Duodenal mucosa (tissue), 2 donors: Measurements from ENCODE around the gene DLGAP4.

Source experiments
- H3K27ac ChIP-seq: one replicate; pipeline ENCODE4 v1.7.0; 2013; ENCODE audit warnings: low read depth, low read length
- H3K27me3 ChIP-seq, 2 donors: one replicate each; pipeline ENCODE4 v1.7.0; 2013; ENCODE audit warnings: low read length in 2 of 2, control low read depth in 1 of 2; ENCODE audit not compliant: insufficient read depth in 2 of 2, control insufficient read depth in 1 of 2
- H3K36me3 ChIP-seq, 2 donors: one replicate each; pipeline ENCODE4 v1.7.0; 2013; ENCODE audit warnings: low read length in 2 of 2, control low read depth in 1 of 2; ENCODE audit not compliant: insufficient read depth in 2 of 2, control insufficient read depth in 1 of 2
- H3K4me1 ChIP-seq, 2 donors: one replicate each; pipeline ENCODE4 v1.7.0; 2013; ENCODE audit warnings: low read length in 2 of 2, control low read depth in 1 of 2; ENCODE audit not compliant: insufficient read depth in 2 of 2, control insufficient read depth in 1 of 2
- H3K4me3 ChIP-seq, 2 donors: one replicate each; pipeline ENCODE4 v1.7.0; 2013; ENCODE audit warnings: low read length in 2 of 2, low read depth in 1 of 2
- H3K9ac ChIP-seq, 2 donors: one replicate each; pipeline ENCODE4 v1.7.0; 2013; ENCODE audit warnings: low read length in 2 of 2, low read depth in 1 of 2
- H3K9me3 ChIP-seq, 2 donors: one replicate each; pipeline ENCODE4 v1.7.0; 2013; ENCODE audit warnings: low read length in 2 of 2, control low read depth in 1 of 2; ENCODE audit not compliant: control insufficient read depth in 1 of 2

DLGAP4 gene

DNA sequence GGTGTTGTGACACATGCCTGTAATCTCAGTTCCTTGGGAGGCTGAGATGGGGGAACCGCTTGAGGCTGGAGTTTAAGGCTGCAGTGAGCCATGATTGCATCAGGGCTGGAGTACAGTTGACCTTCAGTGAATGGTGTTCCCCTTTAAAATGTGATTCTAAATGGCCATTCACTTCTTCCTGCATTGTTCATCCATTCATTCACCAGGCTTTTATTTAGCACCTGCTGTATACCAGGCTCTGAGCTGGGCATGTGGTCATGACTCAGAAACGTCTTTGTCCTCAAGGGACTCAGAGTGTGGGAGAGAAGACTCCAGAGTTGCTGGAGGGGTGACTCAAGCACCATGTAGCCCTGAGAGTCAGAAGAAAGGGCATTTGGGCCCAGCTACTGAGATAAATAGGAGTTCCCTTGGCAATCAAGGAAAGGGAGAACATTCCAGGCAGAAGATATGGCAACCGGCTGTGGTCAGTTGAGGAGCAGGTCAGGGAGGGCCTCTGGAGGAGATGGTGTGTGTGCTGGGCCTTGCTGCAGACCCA lies 101.1 kb downstream of the DLGAP4 start:
- H3K27me3 ChIP-seq, result no peaks in the 10 kb centered on the region
- no peaks in the 10 kb centered on the region for H3K9me3 ChIP-seq
- no peak overlapping the region for H3K4me3 ChIP-seq
- H3K9ac ChIP-seq, result no peak overlapping the region
- H3K27ac ChIP-seq, result no peak overlapping the region
- H3K36me3 ChIP-seq, result no peaks in the 10 kb centered on the region
- no peaks in the 10 kb centered on the region for H3K4me1 ChIP-seq

DNA sequence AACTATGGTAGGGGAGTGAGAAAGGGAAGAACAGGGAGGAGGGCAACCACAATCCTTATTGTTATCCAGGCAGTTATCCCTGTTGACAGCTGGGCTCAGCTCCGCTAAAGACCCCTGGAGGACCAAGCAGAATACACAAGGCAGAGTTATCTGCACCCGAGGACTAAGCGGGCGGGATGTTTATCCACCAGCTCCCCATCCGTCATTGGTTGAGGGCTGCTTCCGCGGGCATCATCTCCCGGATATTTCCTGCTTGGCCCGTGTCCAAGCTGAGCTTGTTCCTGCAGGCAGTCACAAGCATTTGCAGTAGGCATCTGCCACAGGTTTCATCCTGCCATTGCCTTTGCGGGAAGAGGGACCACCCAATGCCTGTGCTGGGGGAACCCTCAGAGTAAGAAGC lies 102.1 kb downstream of the DLGAP4 start:
- H3K27ac ChIP-seq, result no peak overlapping the region
- no peaks in the 10 kb centered on the region for H3K36me3 ChIP-seq
- no peaks in the 10 kb centered on the region for H3K9me3 ChIP-seq
- H3K9ac ChIP-seq, result no peak overlapping the region
- no peaks in the 10 kb centered on the region for H3K27me3 ChIP-seq
- no peaks in the 10 kb centered on the region for H3K4me1 ChIP-seq
- H3K4me3 ChIP-seq, result no peak overlapping the region

DNA sequence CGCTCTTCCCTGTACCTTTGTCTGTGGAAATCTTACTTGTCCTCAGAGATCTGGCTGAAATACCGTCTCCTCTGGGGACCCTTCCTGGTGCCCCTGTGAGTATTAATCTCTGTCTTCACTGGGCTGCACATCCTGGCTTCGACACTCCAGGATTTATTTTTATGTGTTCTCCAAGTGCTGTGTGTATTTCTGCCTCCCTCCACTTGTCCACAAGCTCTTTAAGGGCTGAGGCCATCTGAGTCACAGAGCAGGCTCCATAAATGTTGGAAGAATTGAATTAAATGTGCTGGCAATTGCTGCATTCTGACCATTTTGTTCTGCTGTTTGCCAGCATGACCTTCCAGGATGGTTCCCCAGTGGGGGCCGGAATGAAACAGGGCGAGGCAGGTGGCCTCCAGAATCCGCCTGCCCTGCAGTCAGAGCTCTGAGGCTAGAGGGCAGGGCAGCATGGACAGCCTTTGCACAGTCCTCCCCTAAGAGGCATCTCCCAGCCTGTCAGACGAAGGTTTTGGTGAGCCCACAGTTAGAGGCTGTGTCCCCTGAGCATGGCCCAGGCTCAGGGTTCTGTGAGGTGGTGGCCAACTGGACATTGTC lies 105.8 kb downstream of the DLGAP4 start:
- H3K9me3 ChIP-seq, result no peaks in the 10 kb centered on the region
- no peaks in the 10 kb centered on the region for H3K4me1 ChIP-seq
- no peak overlapping the region for H3K27ac ChIP-seq
- no peaks in the 10 kb centered on the region for H3K36me3 ChIP-seq
- no peaks in the 10 kb centered on the region for H3K27me3 ChIP-seq
- no peak overlapping the region for H3K4me3 ChIP-seq
- no peak overlapping the region for H3K9ac ChIP-seq

DNA sequence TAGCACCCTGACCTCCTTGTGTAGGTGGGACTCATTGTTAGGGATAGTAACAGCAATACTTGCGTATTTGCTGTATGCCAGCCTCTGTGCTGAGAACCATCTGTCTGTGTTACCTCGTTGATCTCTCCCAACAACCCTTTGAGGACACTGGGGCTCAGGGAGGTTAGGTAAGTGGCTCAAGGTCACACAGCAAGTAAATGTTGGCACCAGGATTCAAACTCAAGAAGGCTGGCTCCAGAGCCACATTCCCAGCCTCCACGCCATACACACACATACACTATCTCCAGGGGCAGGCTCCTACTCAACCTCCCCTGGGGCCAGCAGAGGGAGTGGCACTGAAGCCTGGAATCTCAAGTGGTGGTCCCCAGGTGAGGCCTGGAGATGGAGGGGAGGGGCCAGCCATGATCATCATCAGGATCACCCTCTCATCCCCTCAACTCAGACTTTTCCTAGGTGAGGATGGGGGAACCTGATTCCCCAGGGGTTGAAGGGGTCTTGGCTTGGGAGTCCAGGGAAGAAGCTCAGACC lies 109.4 kb downstream of the DLGAP4 start:
- Histone ChIP-seq H3K27me3 (peaks cover 0 to 3% of the 10 kb centered on the region in 2 donors), H3K27ac (no peak overlapping the region), H3K9ac (no peak overlapping the region), H3K4me3 (no peak overlapping the region), H3K36me3 (no peaks in the 10 kb centered on the region), H3K4me1 (no peaks in the 10 kb centered on the region), H3K9me3 (no peaks in the 10 kb centered on the region)

DNA sequence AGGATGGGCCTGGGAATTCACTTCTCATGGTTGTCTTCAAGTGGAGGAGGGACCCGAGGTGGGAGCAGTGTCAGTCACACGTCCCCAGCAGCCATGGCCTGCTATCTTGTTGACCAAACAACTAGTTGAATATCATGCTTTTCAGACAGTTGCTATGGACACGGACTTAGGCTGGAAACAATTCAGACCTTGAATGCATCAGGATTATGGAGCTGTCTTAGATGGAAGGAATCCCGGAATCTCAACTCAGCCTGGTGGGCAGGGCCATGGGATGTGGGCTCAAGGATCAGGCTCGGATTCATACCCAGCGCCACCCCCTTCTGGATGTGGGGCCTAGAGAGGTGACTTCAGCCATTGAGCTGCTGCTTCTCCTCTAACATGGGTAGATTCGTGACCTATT lies 112.6 kb downstream of the DLGAP4 start:
- Histone ChIP-seq H3K4me3 (no peak overlapping the region), H3K9me3 (no peaks in the 10 kb centered on the region), H3K36me3 (no peaks in the 10 kb centered on the region), H3K9ac (no peak overlapping the region), H3K4me1 (no peaks in the 10 kb centered on the region), H3K27ac (no peak overlapping the region), H3K27me3 (peaks cover 0 to 3% of the 10 kb centered on the region in 2 donors)

DNA sequence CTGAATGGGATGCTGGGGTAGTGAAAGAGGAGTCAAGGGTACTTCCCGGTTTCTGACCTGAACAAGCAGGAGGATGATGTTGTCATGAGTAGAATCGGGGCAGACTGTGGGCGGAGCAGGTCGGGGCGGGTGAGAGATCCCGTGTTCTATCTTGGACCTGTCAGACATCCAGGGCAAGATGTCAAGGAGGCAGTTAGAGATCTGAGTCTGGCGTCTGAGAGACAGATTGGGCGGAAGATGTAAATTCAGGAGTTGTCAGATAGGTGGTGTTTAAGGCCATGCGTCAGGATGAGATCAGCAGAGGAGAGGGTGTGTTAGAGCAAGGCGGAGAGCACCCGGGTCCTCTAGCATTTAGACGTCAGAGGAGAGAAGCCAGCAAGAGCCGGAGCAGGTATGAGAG lies 115.5 kb downstream of the DLGAP4 start:
- H3K9ac ChIP-seq, result no peak overlapping the region
- no peaks in the 10 kb centered on the region for H3K36me3 ChIP-seq
- H3K9me3 ChIP-seq, result no peaks in the 10 kb centered on the region
- H3K27me3 ChIP-seq, result peaks cover 0 to 3% of the 10 kb centered on the region in 2 donors
- H3K27ac ChIP-seq, result no peak overlapping the region
- H3K4me1 ChIP-seq, result no peaks in the 10 kb centered on the region
- H3K4me3 ChIP-seq, result no peak overlapping the region

DNA sequence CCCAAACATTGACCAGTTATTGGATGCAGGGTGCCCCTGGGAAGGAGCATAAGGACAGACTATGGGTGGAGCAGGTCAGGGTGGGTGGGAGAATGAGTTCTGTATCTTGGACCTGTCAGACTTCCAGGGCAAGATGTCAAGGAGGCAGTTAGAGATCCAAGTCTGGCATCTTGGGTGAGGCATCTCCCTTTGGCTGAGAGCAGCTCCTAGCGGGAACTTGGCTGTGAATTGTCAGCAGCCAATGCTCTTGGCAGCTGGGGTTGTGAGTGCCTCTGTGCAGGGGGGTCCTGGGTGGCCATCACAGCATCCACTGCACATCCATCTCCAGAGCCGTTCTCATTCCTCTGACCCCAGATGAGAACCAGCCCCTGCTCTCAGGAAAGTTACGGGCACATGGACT lies 118.2 kb downstream of the DLGAP4 start:
- Histone ChIP-seq H3K9me3 (no peaks in the 10 kb centered on the region), H3K27me3 (peaks cover 0 to 3% of the 10 kb centered on the region in 2 donors), H3K4me3 (no peak overlapping the region), H3K9ac (no peak overlapping the region), H3K27ac (no peak overlapping the region), H3K36me3 (no peaks in the 10 kb centered on the region), H3K4me1 (no peaks in the 10 kb centered on the region)

DNA sequence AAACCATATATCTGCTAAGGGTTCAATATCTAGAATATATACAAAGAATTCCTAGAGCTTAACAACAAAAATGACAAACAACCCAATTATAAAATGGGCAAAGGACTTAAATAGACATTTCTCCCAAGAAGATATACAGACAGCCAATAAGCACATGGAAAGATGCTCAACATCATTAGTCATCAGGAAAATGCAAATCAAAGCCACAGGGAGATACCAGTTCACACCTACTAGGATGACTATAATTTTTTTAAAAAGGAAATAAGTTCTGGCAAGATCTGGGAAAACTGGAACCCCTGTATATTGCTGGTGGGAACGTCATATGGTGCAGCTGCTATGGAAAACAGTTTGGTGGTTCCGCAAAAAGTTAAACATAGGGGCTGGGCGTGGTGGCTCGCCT lies 119.0 kb downstream of the DLGAP4 start:
- Histone ChIP-seq H3K4me1 (no peaks in the 10 kb centered on the region), H3K9me3 (no peaks in the 10 kb centered on the region), H3K36me3 (no peaks in the 10 kb centered on the region), H3K9ac (no peak overlapping the region), H3K4me3 (no peak overlapping the region), H3K27me3 (peaks cover 0 to 2% of the 10 kb centered on the region in 2 donors), H3K27ac (no peak overlapping the region)

DNA sequence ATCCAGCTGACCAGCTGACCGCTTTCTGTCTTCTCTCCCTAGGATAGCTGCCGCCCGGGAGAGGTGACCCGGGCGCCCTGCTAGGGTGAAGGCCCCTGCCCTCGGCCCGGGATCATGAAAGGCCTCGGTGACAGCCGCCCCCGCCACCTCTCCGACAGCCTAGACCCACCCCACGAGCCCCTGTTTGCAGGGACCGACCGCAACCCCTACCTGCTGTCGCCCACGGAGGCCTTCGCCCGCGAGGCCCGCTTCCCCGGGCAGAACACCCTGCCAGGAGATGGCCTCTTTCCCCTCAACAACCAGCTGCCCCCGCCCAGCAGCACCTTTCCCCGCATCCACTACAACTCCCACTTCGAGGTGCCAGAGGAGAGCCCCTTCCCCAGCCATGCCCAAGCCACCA lies 125.5 kb downstream of the DLGAP4 start:
- Histone ChIP-seq H3K9me3 (no peaks in the 10 kb centered on the region), H3K4me3 (no peak overlapping the region), H3K4me1 (no peaks in the 10 kb centered on the region), H3K27me3 (peaks cover 0 to 6% of the 10 kb centered on the region in 2 donors), H3K9ac (no peak overlapping the region), H3K36me3 (no peaks in the 10 kb centered on the region), H3K27ac (no peak overlapping the region)

DNA sequence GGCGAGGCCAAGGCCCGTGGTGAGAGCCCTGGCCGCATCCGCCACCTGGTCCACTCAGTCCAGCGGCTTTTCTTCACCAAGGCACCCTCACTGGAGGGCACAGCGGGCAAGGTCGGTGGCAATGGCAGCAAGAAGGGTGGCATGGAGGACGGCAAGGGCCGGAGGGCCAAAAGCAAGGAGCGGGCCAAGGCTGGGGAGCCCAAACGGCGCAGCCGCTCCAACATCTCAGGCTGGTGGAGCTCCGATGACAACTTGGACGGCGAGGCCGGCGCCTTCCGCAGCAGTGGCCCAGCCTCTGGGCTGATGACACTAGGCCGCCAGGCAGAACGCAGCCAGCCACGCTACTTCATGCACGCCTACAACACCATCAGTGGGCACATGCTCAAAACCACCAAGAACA lies 126.0 kb downstream of the DLGAP4 start:
- Histone ChIP-seq H3K9ac (no peak overlapping the region), H3K4me1 (no peaks in the 10 kb centered on the region), H3K27ac (no peak overlapping the region), H3K4me3 (no peak overlapping the region), H3K27me3 (peaks cover 0 to 6% of the 10 kb centered on the region in 2 donors), H3K36me3 (no peaks in the 10 kb centered on the region), H3K9me3 (no peaks in the 10 kb centered on the region)
